ENCODE measurements around the gene SMC6.

The SMC6 gene

DNA sequence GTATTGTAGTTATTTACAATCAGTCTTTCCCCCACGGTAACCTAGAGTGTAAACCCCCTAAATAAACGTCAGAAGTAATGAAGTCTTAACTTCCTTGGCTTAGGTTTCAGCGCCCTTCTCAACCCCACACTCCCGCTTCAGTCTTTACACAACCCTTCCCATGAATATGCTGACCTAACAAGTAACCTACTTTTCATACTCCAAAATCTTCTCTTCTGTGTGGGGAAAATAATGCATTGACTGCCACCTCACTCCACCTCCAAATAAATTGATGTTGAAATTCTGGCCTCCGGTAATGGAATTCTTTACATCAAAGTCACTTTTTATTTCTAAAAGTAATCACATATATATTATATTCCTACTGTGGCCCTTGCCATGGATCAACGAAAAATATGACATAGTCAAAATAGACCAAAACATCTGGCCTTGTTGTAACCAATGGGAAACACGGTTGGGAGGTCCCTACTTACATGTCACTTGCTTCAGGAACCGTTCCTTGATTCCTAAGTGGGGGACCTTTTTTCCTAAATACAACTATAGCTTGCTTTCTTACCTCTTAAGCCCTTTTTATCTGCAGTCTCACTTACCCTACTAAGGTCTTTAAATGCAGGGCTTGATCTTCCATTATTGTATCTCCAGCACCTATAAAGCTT, 1.3 kb upstream of the SMC6 start:
- TF ChIP-seq, protein P1, sequence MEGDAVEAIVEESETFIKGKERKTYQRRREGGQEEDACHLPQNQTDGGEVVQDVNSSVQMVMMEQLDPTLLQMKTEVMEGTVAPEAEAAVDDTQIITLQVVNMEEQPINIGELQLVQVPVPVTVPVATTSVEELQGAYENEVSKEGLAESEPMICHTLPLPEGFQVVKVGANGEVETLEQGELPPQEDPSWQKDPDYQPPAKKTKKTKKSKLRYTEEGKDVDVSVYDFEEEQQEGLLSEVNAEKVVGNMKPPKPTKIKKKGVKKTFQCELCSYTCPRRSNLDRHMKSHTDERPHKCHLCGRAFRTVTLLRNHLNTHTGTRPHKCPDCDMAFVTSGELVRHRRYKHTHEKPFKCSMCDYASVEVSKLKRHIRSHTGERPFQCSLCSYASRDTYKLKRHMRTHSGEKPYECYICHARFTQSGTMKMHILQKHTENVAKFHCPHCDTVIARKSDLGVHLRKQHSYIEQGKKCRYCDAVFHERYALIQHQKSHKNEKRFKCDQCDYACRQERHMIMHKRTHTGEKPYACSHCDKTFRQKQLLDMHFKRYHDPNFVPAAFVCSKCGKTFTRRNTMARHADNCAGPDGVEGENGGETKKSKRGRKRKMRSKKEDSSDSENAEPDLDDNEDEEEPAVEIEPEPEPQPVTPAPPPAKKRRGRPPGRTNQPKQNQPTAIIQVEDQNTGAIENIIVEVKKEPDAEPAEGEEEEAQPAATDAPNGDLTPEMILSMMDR (IDR thresholded peaks at IDR 0.05; ENCODE audit: low read depth, low read length, missing control alignments) = no peak
- peak overlapping the region; percentile 64 for H3K4me3 ChIP-seq (ENCODE audit: low read depth, low read length)

DNA sequence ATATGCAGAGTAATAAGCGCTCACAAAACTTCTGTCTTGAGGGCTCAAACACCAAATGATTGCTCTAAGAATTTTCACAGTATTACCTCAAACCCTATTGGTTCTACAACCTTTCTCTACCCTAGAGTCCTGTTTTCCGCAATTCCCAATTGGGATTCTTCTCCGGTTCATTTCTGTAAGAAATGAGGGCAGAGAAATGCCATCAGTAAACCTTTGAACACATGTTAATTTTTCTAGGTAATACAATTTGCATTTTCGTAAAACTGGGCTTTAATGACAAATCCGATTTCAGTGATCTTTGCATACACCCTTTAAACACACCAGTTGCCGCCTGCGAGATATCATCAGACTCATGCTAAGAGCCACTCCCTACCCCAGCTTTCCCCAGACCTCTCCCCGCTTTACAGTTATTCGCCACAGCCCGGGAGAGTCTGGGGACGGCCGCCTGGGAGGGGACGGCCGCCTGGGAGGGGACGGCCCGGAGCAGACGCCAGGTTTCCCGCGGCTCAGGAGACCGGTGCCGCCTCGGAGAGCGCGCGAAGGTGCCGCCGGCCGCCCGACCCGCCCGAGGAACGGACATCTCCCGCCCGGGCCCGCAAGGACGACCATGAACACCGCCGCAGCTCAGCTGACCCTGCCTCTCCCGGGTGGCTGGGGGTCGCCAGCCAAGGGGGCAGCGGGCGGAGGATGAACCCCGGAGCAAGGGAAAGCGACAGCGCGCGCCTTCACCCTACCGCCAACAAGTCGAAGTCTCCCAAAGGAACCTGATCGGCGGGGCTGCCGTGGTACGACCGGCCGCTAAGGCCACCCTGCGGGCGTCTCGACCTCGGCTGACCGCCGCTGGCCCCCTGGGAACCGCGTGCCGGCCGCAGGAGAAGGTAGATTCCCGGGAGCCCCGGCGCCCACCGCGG, 463 bp downstream of the SMC6 start:
- TF ChIP-seq, protein P1 (IDR thresholded peaks at IDR 0.05; ENCODE audit: low read depth, low read length, missing control alignments) = no peak
- H3K4me3 ChIP-seq (ENCODE audit: low read depth, low read length) = peak overlapping the region; percentile 64
- DNase-seq (ENCODE audit: low read depth) = peak; percentile 53

More for the DNA sequence above, 1.3 kb upstream of the SMC6 start:
- DNase-seq (ENCODE audit: low read depth) = no peak

DNA sequence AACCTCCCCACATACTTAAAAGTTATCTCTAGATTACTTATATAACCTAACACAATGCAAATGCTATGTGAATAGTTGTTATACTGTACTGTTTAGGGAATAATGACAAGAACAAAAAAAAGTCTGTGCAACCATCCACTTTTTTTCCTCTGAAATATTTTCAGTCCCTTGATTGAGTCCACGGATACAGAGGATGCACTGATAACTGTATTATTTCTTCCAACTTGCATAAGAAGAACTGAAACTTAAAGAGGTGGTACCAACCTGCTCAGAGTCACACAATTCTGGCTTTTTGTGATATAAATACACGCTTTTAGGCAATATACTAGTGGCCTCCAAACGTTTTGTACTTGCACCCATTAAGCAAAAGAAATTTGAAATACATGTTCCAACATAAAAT, 1.4 kb downstream of the SMC6 start:
- H3K4me3 ChIP-seq (ENCODE audit: low read depth, low read length) = peak overlapping the region; percentile 64
- TF ChIP-seq, protein P1 (IDR thresholded peaks at IDR 0.05; ENCODE audit: low read depth, low read length, missing control alignments) = no peak
- no peak for DNase-seq (ENCODE audit: low read depth)

DNA sequence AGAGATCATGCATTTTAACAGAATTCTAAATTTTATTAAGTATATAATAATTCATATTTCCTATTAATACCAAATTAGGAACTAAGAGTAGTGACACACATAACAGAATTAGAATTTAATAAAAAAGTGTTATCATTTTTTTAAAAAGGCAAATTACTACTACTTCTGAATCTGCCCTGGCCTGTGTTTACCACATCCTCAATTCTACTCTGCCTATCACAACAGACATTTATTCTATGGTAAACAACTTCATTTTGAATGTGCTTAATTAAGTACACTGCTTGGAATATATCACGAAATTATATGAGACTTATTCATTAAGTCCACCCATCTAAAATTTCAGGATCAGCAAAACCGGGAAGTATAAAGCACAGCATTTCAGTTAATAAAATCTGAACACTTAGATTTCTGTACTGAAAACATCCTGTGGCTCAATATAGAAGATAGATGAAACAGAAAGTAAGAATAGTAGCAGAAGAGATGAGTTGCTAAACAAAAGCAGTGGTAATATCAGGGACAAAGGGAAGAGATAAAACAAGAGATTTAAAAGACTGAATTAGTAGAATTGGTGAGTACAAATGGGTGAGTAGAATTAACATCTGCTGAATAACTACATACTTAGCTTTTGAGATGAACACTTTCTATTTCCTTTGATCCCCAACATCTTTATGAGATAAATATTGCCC, 3.7 kb downstream of the SMC6 start:
- no peak for DNase-seq (ENCODE audit: low read depth)
- H3K4me3 ChIP-seq (ENCODE audit: low read depth, low read length) = peak overlapping the region; percentile 29; the same call in 1 of the 2 replicates
- TF ChIP-seq, protein P1 (IDR thresholded peaks at IDR 0.05; ENCODE audit: low read depth, low read length, missing control alignments) = no peak

DNA sequence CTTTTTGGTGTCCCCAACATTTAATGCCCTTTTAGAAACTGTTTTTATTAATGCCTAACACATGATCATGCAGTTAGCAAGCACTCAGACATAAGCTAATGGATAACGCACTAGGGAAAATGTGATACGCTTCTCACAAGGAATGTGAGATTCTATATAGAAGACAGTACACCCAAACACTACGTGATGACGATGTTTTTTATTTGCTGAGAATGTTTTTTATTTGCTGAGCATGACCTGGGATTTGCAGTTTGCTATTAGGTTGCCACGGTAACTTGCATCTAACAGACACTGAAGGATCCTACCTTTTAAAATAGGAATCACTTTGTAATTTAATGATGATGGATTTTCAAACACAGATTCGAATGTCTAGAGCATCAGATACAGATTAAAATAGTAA, 4.9 kb downstream of the SMC6 start:
- TF ChIP-seq, protein P1 (IDR thresholded peaks at IDR 0.05; ENCODE audit: low read depth, low read length, missing control alignments) = no peak
- H3K4me3 ChIP-seq (ENCODE audit: low read depth, low read length) = no peak overlapping the region
- DNase-seq (ENCODE audit: low read depth) = no peak

DNA sequence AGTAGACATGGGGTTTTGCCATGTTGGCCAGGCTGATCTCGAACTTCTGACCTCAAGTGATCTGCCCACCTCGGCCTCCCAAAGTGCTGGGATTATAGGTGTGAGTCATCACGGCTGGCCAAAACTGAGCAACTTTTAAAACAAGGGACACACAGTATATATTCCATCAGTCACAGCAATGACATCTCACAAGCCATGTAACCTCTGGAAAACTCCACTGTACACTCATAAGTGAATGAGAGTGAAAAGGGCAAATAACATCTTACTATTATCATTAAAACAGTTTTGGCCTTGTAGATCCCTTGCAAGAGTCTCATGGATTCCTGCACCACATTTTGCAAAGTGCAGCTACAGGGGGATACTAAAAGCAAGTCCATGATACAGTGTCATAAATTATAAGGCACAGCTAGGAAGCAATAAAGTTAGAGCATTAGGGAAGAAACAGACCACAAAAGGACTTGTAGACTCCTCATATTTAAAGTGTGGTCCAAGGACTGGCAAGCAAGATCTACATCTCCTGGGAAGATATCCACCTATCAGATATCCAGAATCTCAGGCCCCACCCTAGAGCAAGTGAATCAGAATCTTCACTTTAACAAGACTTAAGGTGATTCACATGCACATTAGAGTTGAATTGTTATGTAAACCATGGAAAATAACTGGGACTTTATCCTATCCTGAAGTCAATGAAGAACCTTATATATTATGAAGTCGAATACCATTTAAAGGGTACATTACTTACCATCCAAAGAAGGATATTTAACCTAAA, 5.7 kb downstream of the SMC6 start:
- H3K4me3 ChIP-seq (ENCODE audit: low read depth, low read length) = no peak overlapping the region

More for the DNA sequence above, 5.7 kb downstream of the SMC6 start:
- TF ChIP-seq, protein P1 (IDR thresholded peaks at IDR 0.05; ENCODE audit: low read depth, low read length, missing control alignments) = no peak
- DNase-seq (ENCODE audit: low read depth) = no peak

All from GM12864 (cell line).